Measurements from ENCODE around the gene ZBTB17. TPM values are rescaled to one million over a fixed set of nuclear protein-coding genes. Genes with fewer than 3 reads are reported as not detected.
"Not testable (repeated sequence)": the region's sequence is repeated elsewhere in the genome, so short reads cannot be mapped to it uniquely, and the experiment has no call there.

The ZBTB17 gene
- total and polyA plus RNA-seq, 4 donors, result 16.7 to 50.8 (median 39.0) TPM

DNA sequence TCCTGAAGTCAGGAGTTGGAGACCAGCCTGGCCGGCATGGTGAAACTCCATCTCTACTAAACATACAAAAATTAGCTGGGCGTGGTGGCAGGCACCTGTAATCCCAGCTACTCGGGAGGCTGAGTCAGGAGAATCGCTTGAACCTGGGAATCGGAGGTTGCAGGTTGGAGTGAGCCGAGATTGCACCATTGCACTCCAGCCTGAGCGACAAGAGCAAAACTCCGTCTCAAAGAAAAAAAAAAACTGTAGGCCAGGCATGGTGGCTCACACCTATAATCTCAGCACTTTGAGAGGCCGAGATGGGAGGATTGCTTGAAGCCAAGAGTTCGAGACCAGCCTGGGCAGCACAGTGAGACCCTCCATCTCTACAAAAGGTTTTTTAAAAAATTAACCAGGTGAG lies 25.4 kb upstream of the ZBTB17 start:
- H3K4me3 ChIP-seq (ENCODE audit: low read depth, low read length); H3K4me1 ChIP-seq (ENCODE audit: control insufficient read depth, insufficient read depth, low read length); H3K9me3 ChIP-seq (ENCODE audit: control insufficient read depth, insufficient read depth, low read length); H3K27me3 ChIP-seq (ENCODE audit: control insufficient read depth, insufficient read depth, low read length); DNase-seq (ENCODE audit: low read depth in 4 of 6, low spot score in 6 of 6); H3K27ac ChIP-seq (ENCODE audit: low read depth, low read length); H3K36me3 ChIP-seq (ENCODE audit: control insufficient read depth, insufficient read depth, low read length): not testable (repeated sequence)
- WGBS (ENCODE audit: insufficient coverage), result 95% methylated on average over 8 of the region's 10 CpGs

DNA sequence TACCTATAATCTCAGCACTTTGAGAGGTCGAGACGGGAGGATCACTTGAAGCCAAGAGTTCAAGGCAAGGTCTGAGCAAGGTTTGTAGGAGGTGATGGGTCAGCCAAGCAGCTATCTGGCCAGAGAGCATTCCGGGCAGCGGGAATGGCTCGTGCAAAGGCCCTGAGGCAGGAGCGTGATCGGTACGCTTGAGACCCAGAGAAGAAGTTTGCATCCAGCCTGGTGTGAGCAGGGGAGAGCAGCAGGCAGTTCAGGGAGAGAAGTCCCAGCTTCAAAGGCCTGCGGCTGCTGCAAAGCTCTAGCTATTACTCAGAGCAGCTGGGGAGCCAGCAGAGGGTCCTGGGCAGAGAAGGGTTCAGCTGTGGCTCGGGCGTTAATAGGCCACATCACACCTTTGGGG lies 23.0 kb upstream of the ZBTB17 start:
- no peak for DNase-seq (ENCODE audit: low read depth in 4 of 6, low spot score in 6 of 6)

DNA sequence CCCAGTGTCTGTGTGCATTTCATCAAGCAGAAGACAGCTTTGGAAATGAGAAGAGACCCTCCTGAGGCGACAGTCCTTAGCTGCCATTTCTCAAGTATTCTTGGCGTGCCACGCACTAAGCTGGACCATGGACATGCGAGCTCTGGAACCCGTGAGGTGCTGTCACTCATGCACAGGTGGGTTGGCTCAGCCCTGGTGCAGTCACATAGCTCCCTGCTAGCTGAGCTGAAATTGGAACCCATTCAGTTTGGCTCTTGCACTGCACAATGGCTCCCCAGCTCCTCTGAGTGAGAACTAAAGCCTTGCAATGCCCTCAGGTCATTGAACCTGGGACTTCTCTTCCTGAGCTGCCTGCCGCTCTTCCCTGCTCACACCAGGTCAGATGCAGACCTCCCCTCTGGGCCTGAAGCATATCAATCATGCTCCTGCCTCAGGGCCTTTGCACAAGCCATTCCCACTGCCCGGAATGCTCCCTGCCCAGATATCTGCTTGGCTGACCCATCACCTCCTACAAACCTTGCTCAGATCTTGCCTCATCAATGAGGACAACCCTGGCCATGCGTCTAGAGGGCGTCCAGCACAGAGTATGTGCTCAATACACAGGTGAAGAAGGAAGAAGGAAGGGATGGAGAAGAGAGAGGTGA lies 21.9 kb upstream of the ZBTB17 start:
- Histone ChIP-seq H3K27me3 (ENCODE audit: control insufficient read depth, insufficient read depth, low read length) (no peaks in the 10 kb centered on the region), H3K36me3 (ENCODE audit: control insufficient read depth, insufficient read depth, low read length) (no peaks in the 10 kb centered on the region), H3K4me1 (ENCODE audit: control insufficient read depth, insufficient read depth, low read length) (no peaks in the 10 kb centered on the region), H3K27ac (ENCODE audit: low read depth, low read length) (no peak overlapping the region), H3K4me3 (ENCODE audit: low read depth, low read length) (no peak overlapping the region), H3K9me3 (ENCODE audit: control insufficient read depth, insufficient read depth, low read length) (no peaks in the 10 kb centered on the region)
- 84% methylated on average over 9 of the region's 9 CpGs for whole genome bisulfite sequencing (ENCODE audit: insufficient coverage)
- DNase-seq (ENCODE audit: low read depth in 4 of 6, low spot score in 6 of 6), result no peak

More for the DNA sequence above, 23.0 kb upstream of the ZBTB17 start:
- Histone ChIP-seq H3K27me3 (ENCODE audit: control insufficient read depth, insufficient read depth, low read length) (no peaks in the 10 kb centered on the region), H3K36me3 (ENCODE audit: control insufficient read depth, insufficient read depth, low read length) (no peaks in the 10 kb centered on the region), H3K27ac (ENCODE audit: low read depth, low read length) (no peak overlapping the region), H3K4me1 (ENCODE audit: control insufficient read depth, insufficient read depth, low read length) (no peaks in the 10 kb centered on the region), H3K9me3 (ENCODE audit: control insufficient read depth, insufficient read depth, low read length) (no peaks in the 10 kb centered on the region), H3K4me3 (ENCODE audit: low read depth, low read length) (no peak overlapping the region)
- WGBS (ENCODE audit: insufficient coverage), result 95% methylated on average over 11 of the region's 11 CpGs

- no peaks in the 10 kb centered on the region for H3K27me3 ChIP-seq (ENCODE audit: control insufficient read depth, insufficient read depth, low read length)
- 88% methylated on average over 6 of the region's 9 CpGs for WGBS (ENCODE audit: insufficient coverage)
- H3K4me1 ChIP-seq (ENCODE audit: control insufficient read depth, insufficient read depth, low read length), result no peaks in the 10 kb centered on the region
- no peaks in the 10 kb centered on the region for H3K36me3 ChIP-seq (ENCODE audit: control insufficient read depth, insufficient read depth, low read length)
- no peak for DNase-seq (ENCODE audit: low read depth in 4 of 6, low spot score in 6 of 6)
- H3K4me3 ChIP-seq (ENCODE audit: low read depth, low read length), result no peak overlapping the region
- no peak overlapping the region for H3K27ac ChIP-seq (ENCODE audit: low read depth, low read length)
- no peaks in the 10 kb centered on the region for H3K9me3 ChIP-seq (ENCODE audit: control insufficient read depth, insufficient read depth, low read length)
Measured at GRCh38 chr1:15997076-15997585, 21.2 kb upstream of the ZBTB17 start.

- Histone ChIP-seq H3K4me3 (ENCODE audit: low read depth, low read length) (no peak overlapping the region), H3K36me3 (ENCODE audit: control insufficient read depth, insufficient read depth, low read length) (no peaks in the 10 kb centered on the region), H3K9me3 (ENCODE audit: control insufficient read depth, insufficient read depth, low read length) (no peaks in the 10 kb centered on the region), H3K27me3 (ENCODE audit: control insufficient read depth, insufficient read depth, low read length) (no peaks in the 10 kb centered on the region), H3K27ac (ENCODE audit: low read depth, low read length) (no peak overlapping the region), H3K4me1 (ENCODE audit: control insufficient read depth, insufficient read depth, low read length) (no peaks in the 10 kb centered on the region)
- peak in 2 of 6 donors; percentile 24 to 47 for DNase-seq (ENCODE audit: low read depth in 4 of 6, low spot score in 6 of 6)
- WGBS (ENCODE audit: insufficient coverage), result 82% methylated on average over 8 of the region's 11 CpGs
Measured at GRCh38 chr1:15994590-15995351, 18.9 kb upstream of the ZBTB17 start.

GRCh38 chr1:15994081-15994480 lies 18.2 kb upstream of the ZBTB17 start:
- Histone ChIP-seq H3K27me3 (ENCODE audit: control insufficient read depth, insufficient read depth, low read length) (no peaks in the 10 kb centered on the region), H3K9me3 (ENCODE audit: control insufficient read depth, insufficient read depth, low read length) (no peaks in the 10 kb centered on the region), H3K36me3 (ENCODE audit: control insufficient read depth, insufficient read depth, low read length) (no peaks in the 10 kb centered on the region), H3K27ac (ENCODE audit: low read depth, low read length) (no peak overlapping the region), H3K4me3 (ENCODE audit: low read depth, low read length) (no peak overlapping the region), H3K4me1 (ENCODE audit: control insufficient read depth, insufficient read depth, low read length) (no peaks in the 10 kb centered on the region)
- no peak for DNase-seq (ENCODE audit: low read depth in 4 of 6, low spot score in 6 of 6)
- 93% methylated on average over 10 of the region's 10 CpGs for WGBS (ENCODE audit: insufficient coverage)

- 89% methylated on average over 15 of the region's 15 CpGs for WGBS (ENCODE audit: insufficient coverage)
- DNase-seq (ENCODE audit: low read depth in 4 of 6, low spot score in 6 of 6), result no peak
- Histone ChIP-seq H3K4me3 (ENCODE audit: low read depth, low read length) (no peak overlapping the region), H3K27ac (ENCODE audit: low read depth, low read length) (no peak overlapping the region), H3K4me1 (ENCODE audit: control insufficient read depth, insufficient read depth, low read length) (no peaks in the 10 kb centered on the region), H3K27me3 (ENCODE audit: control insufficient read depth, insufficient read depth, low read length) (no peaks in the 10 kb centered on the region), H3K36me3 (ENCODE audit: control insufficient read depth, insufficient read depth, low read length) (no peaks in the 10 kb centered on the region), H3K9me3 (ENCODE audit: control insufficient read depth, insufficient read depth, low read length) (no peaks in the 10 kb centered on the region)
Measured at GRCh38 chr1:15993666-15994065, 17.8 kb upstream of the ZBTB17 start.

- Histone ChIP-seq H3K27me3 (ENCODE audit: control insufficient read depth, insufficient read depth, low read length) (no peaks in the 10 kb centered on the region), H3K27ac (ENCODE audit: low read depth, low read length) (no peak overlapping the region), H3K4me3 (ENCODE audit: low read depth, low read length) (no peak overlapping the region), H3K4me1 (ENCODE audit: control insufficient read depth, insufficient read depth, low read length) (no peaks in the 10 kb centered on the region), H3K36me3 (ENCODE audit: control insufficient read depth, insufficient read depth, low read length) (no peaks in the 10 kb centered on the region), H3K9me3 (ENCODE audit: control insufficient read depth, insufficient read depth, low read length) (no peaks in the 10 kb centered on the region)
- no peak for DNase-seq (ENCODE audit: low read depth in 4 of 6, low spot score in 6 of 6)
- 78% methylated on average over 17 of the region's 17 CpGs for WGBS (ENCODE audit: insufficient coverage)
Measured at GRCh38 chr1:15992582-15993500, 16.9 kb upstream of the ZBTB17 start.

DNA sequence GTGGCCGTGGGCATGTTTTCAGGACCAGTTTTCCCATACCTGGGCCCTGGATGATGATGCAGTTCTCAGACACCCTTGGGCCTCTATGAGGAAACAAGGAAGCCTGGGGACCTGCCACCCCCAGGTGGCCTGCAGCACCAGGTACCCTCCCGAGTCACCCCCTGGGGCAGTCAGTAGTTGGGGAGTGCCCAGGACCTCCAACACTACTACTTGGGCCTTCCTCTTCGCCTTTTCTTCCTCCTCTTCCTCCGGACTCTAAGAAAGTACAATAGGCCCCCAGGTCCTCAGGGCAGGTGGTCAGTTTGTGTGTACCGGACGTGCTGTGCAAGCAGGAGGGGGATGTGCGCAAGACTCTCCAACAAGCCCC lies 16.3 kb upstream of the ZBTB17 start:
- H3K27ac ChIP-seq (ENCODE audit: low read depth, low read length), result no peak overlapping the region
- no peaks in the 10 kb centered on the region for H3K9me3 ChIP-seq (ENCODE audit: control insufficient read depth, insufficient read depth, low read length)
- no peak for DNase-seq (ENCODE audit: low read depth in 4 of 6, low spot score in 6 of 6)
- no peaks in the 10 kb centered on the region for H3K36me3 ChIP-seq (ENCODE audit: control insufficient read depth, insufficient read depth, low read length)
- H3K4me3 ChIP-seq (ENCODE audit: low read depth, low read length), result no peak overlapping the region
- H3K27me3 ChIP-seq (ENCODE audit: control insufficient read depth, insufficient read depth, low read length), result no peaks in the 10 kb centered on the region
- no peaks in the 10 kb centered on the region for H3K4me1 ChIP-seq (ENCODE audit: control insufficient read depth, insufficient read depth, low read length)
- 91% methylated on average over 5 of the region's 7 CpGs for WGBS (ENCODE audit: insufficient coverage)

Data from spinal cord (tissue), 10 donors.